Calu3 (cell line): ENCODE results near the gene NCR3LG1. TPM values are rescaled to one million over a fixed set of nuclear protein-coding genes. Genes with fewer than 3 reads are reported as not detected.

Source experiments
- BruUV-seq: library from RNA; stranded (reverse); fragments of 400-500 nt; replicated peaks from 2 replicates; lab custom pipeline; 2021; lab: Mats Ljungman, UMichigan
- CTCF ChIA-PET: fragments of 300-600 bp; sonication (Branson Sonifier 250); formaldehyde crosslinking; loops from one replicate; lab custom pipeline; 2022; ENCODE audit warnings: antibody characterized with exemption; lab: Charles Lee
- DNase-seq: peaks from one replicate; pipeline ENCODE4 v3.0.0; 2022
- H3K27ac Mint-ChIP-seq: one replicate; pipeline ENCODE4 v1.8.0; 2022; ENCODE audit warnings: mixed read lengths; ENCODE audit not compliant: unreplicated experiment
- H3K27me3 Mint-ChIP-seq: one replicate; pipeline ENCODE4 v1.8.0; 2022; ENCODE audit warnings: mixed read lengths; ENCODE audit not compliant: unreplicated experiment
- H3K36me3 Mint-ChIP-seq: one replicate; pipeline ENCODE4 v1.8.0; 2022; ENCODE audit warnings: mild to moderate bottlenecking, moderate library complexity, mixed read lengths; ENCODE audit not compliant: insufficient read depth, unreplicated experiment
- H3K4me1 Mint-ChIP-seq: one replicate; pipeline ENCODE4 v1.8.0; 2022; ENCODE audit warnings: mild to moderate bottlenecking, low read depth, mixed read lengths; ENCODE audit not compliant: unreplicated experiment
- H3K4me3 Mint-ChIP-seq: one replicate; pipeline ENCODE4 v1.8.0; 2022; ENCODE audit warnings: mild to moderate bottlenecking, low read depth, moderate library complexity, mixed read lengths; ENCODE audit not compliant: unreplicated experiment
- H3K9me3 Mint-ChIP-seq: one replicate; pipeline ENCODE4 v1.8.0; 2022; ENCODE audit warnings: low read depth, mixed read lengths; ENCODE audit not compliant: unreplicated experiment
- CTCF ChIP-seq: fragments of 200-600 bp; IDR thresholded peaks from one replicate; pipeline ENCODE4 v1.8.0; 2022; ENCODE audit warnings: antibody characterized with exemption; ENCODE audit not compliant: unreplicated experiment
- intact Hi-C: fragments of 100-400 bp; cut with micrococcal nuclease; formaldehyde crosslinking; loops from one replicate; pipeline ENCODE4 v1.10.0; 2022; ENCODE audit not compliant: unreplicated experiment
- total RNA-seq: library from RNA; stranded (reverse); gene quantifications from 2 replicates; pipeline ENCODE4 v1.2.3, GENCODE V29; 2022

NCR3LG1 gene
- total RNA-seq, 1 experiment from 2014 or later = 3.1 TPM

- no peaks in the 10 kb centered on the region for H3K36me3 Mint-ChIP-seq
- TF ChIP-seq CTCF = no peak
- no peak overlapping the region for H3K4me3 Mint-ChIP-seq
- BruUV-seq = no TSS peak
- peaks cover 14% of the 10 kb centered on the region for H3K27me3 Mint-ChIP-seq
- no peak for DNase-seq
- CTCF ChIA-PET = no interaction called here
- intact Hi-C loops = no loop called here
- no peak overlapping the region for H3K27ac Mint-ChIP-seq
- peaks cover 3% of the 10 kb centered on the region for H3K9me3 Mint-ChIP-seq
- peaks cover 17% of the 10 kb centered on the region for H3K4me1 Mint-ChIP-seq
These were observed 47.6 kb downstream of the NCR3LG1 start for GRCh38 chr11:17399236-17399635.

- no peak for DNase-seq
- H3K9me3 Mint-ChIP-seq = peaks cover 3% of the 10 kb centered on the region
- CTCF ChIA-PET = interaction anchor here (0.6 kb wide), 1 partner anchor 591 kb away, joined by 6 read pairs; no protein-coding TSS in a partner anchor
- H3K4me1 Mint-ChIP-seq = peaks cover 17% of the 10 kb centered on the region
- H3K4me3 Mint-ChIP-seq = no peak overlapping the region
- no TSS peak for BruUV-seq
- no peak overlapping the region for H3K27ac Mint-ChIP-seq
- H3K27me3 Mint-ChIP-seq = peaks cover 14% of the 10 kb centered on the region
- no peaks in the 10 kb centered on the region for H3K36me3 Mint-ChIP-seq
- intact Hi-C loops = no loop called here
- no peak for TF ChIP-seq CTCF
These were observed 48.6 kb downstream of the NCR3LG1 start for GRCh38 chr11:17400048-17400775.

DNA sequence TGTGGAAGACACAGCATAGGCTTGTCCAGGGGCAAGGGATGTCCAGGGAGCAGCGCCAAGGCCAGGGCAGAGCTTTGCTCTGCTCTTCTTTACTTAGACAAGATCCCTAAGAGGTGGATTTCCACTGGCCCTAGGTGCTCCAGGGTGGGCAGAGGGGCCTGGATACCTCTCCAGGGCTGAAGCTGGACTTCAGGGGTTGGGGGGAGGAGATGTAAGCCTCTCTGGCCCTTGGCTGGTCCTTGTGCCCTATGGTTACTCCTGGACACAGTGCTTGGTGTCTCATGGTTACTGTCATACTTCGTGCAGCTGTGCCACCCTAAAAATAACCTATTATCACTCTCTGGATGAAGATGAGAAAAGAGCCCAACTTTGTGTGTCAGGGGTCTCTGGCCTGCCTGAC is 49.7 kb downstream of the NCR3LG1 start:
- CTCF ChIA-PET = no interaction called here
- no peak for DNase-seq
- Mint-ChIP-seq H3K36me3 (no peaks in the 10 kb centered on the region), H3K4me1 (peaks cover 25% of the 10 kb centered on the region), H3K27me3 (peaks cover 7% of the 10 kb centered on the region), H3K27ac (no peak overlapping the region), H3K4me3 (no peak overlapping the region), H3K9me3 (peaks cover 3% of the 10 kb centered on the region)
- BruUV-seq = no TSS peak
- intact Hi-C loops = no loop called here
- TF ChIP-seq CTCF = no peak

- Mint-ChIP-seq H3K9me3 (peaks cover 3% of the 10 kb centered on the region), H3K4me1 (peaks cover 25% of the 10 kb centered on the region), H3K27ac (no peak overlapping the region), H3K27me3 (peaks cover 1% of the 10 kb centered on the region), H3K36me3 (no peaks in the 10 kb centered on the region), H3K4me3 (no peak overlapping the region)
- no peak for DNase-seq
- no peak for TF ChIP-seq CTCF
- no TSS peak for BruUV-seq
- CTCF ChIA-PET = no interaction called here
- intact Hi-C loops = no loop called here
These were observed 50.2 kb downstream of the NCR3LG1 start for GRCh38 chr11:17401841-17402240.
